Glutamatergic neuron (in vitro differentiated cells): ENCODE data around the gene OR13C4. TPM values are rescaled to one million over a fixed set of nuclear protein-coding genes. Genes with fewer than 3 reads are reported as not detected.

ENCODE experiments used
- DNase-seq: peaks from one replicate; pipeline ENCODE4 v3.0.0; 2022
- H3K27ac Mint-ChIP-seq: one replicate; pipeline ENCODE4 v1.8.0; 2020; ENCODE audit warnings: mild to moderate bottlenecking, mixed read lengths, inconsistent platforms; ENCODE audit not compliant: unreplicated experiment
- H3K27me3 Mint-ChIP-seq: one replicate; pipeline ENCODE4 v1.8.0; 2020; ENCODE audit warnings: mild to moderate bottlenecking, moderate library complexity, mixed read lengths, inconsistent platforms; ENCODE audit not compliant: unreplicated experiment
- H3K36me3 Mint-ChIP-seq: one replicate; pipeline ENCODE4 v1.8.0; 2020; ENCODE audit warnings: mild to moderate bottlenecking, mixed read lengths, inconsistent platforms; ENCODE audit not compliant: unreplicated experiment
- H3K4me1 Mint-ChIP-seq: one replicate; pipeline ENCODE4 v1.8.0; 2020; ENCODE audit warnings: mild to moderate bottlenecking, low read depth, mixed read lengths, inconsistent platforms; ENCODE audit not compliant: unreplicated experiment
- H3K4me3 Mint-ChIP-seq: one replicate; pipeline ENCODE4 v1.8.0; 2020; ENCODE audit warnings: mild to moderate bottlenecking, mixed read lengths, inconsistent platforms; ENCODE audit not compliant: unreplicated experiment
- H3K9me3 Mint-ChIP-seq: one replicate; pipeline ENCODE4 v1.8.0; 2020; ENCODE audit warnings: mild to moderate bottlenecking, moderate library complexity, mixed read lengths, inconsistent platforms; ENCODE audit not compliant: unreplicated experiment
- CTCF ChIP-seq: fragments of 200-600 bp; sonication (generic); IDR thresholded peaks from one replicate; pipeline ENCODE4 v1.5.0; 2021; ENCODE audit not compliant: partially characterized antibody, unreplicated experiment
- total RNA-seq: library from RNA; stranded (reverse); fragmentation: NEBNext Ultra II Directional; extraction: Animal tissue kit (Norgen Biotek cat#: 25700); gene quantifications from one replicate; pipeline ENCODE4 v1.2.1, GENCODE V29; 2021; ENCODE audit not compliant: unreplicated experiment

The OR13C4 gene
- total RNA-seq, 1 donor from 2014 or later = not detected

DNA sequence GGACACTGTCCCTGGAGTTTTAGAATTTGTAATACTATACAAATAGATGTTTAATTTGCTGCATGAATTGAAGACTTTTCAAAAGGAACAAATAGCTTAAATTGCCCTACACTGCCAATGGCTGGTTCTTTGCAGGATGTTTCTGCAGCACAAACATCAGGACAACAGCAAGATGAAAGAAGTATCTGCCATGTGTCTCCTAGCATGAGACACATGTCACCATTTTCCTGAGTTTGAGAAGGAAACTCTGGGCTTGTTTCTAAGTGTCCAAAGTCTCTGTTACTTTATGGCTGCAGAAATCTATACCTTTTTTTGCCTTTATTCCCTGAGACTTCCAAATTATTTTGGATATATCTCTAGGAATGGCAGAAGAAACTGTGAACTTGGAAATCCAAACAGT, 23.6 kb downstream of the OR13C4 start:
- H3K27ac Mint-ChIP-seq = no peak overlapping the region
- no peaks in the 10 kb centered on the region for H3K9me3 Mint-ChIP-seq
- DNase-seq = no peak
- no peaks in the 10 kb centered on the region for H3K36me3 Mint-ChIP-seq
- TF ChIP-seq CTCF = no peak
- no peak overlapping the region for H3K4me3 Mint-ChIP-seq
- no peaks in the 10 kb centered on the region for H3K27me3 Mint-ChIP-seq
- H3K4me1 Mint-ChIP-seq = no peaks in the 10 kb centered on the region

- H3K27me3 Mint-ChIP-seq = no peaks in the 10 kb centered on the region
- H3K4me1 Mint-ChIP-seq = no peaks in the 10 kb centered on the region
- no peaks in the 10 kb centered on the region for H3K9me3 Mint-ChIP-seq
- no peaks in the 10 kb centered on the region for H3K36me3 Mint-ChIP-seq
- no peak overlapping the region for H3K4me3 Mint-ChIP-seq
- peak; percentile 59 for TF ChIP-seq CTCF
- no peak overlapping the region for H3K27ac Mint-ChIP-seq
- DNase-seq = no peak
These were observed 32.2 kb downstream of the OR13C4 start for GRCh38 chr9:104494808-104495207.

- no peaks in the 10 kb centered on the region for H3K36me3 Mint-ChIP-seq
- no peaks in the 10 kb centered on the region for H3K9me3 Mint-ChIP-seq
- no peak for TF ChIP-seq CTCF
- H3K4me1 Mint-ChIP-seq = no peaks in the 10 kb centered on the region
- H3K27ac Mint-ChIP-seq = no peak overlapping the region
- H3K4me3 Mint-ChIP-seq = no peak overlapping the region
- no peak for DNase-seq
- no peaks in the 10 kb centered on the region for H3K27me3 Mint-ChIP-seq
These were observed 42.0 kb downstream of the OR13C4 start for GRCh38 chr9:104485014-104485413.

- Mint-ChIP-seq H3K27me3 (no peaks in the 10 kb centered on the region), H3K27ac (no peak overlapping the region), H3K9me3 (no peaks in the 10 kb centered on the region), H3K4me3 (no peak overlapping the region), H3K4me1 (no peaks in the 10 kb centered on the region), H3K36me3 (no peaks in the 10 kb centered on the region)
- DNase-seq = no peak
- TF ChIP-seq CTCF = no peak
These were observed 44.0 kb downstream of the OR13C4 start for GRCh38 chr9:104482921-104483570.

Other genes with a start within 250 kb of the OR13C4 start
- gene OR13F1, start 22.9 kb downstream of the OR13C4 start, total RNA-seq = not detected
- not detected for gene OR13C3, start 9.6 kb upstream of the OR13C4 start, total RNA-seq
- not detected for gene OR13C8, start 42.0 kb upstream of the OR13C4 start, total RNA-seq
- not detected for gene OR13C5, start 72.2 kb upstream of the OR13C4 start, total RNA-seq
- not detected for gene OR13C2, start 78.4 kb upstream of the OR13C4 start, total RNA-seq
- not detected for gene OR13C9, start 91.0 kb upstream of the OR13C4 start, total RNA-seq
- not detected for gene OR13D1, start 167.3 kb upstream of the OR13C4 start, total RNA-seq
- 28.0 TPM for gene NIPSNAP3A, start 220.5 kb upstream of the OR13C4 start, total RNA-seq
- gene NIPSNAP3B, start 236.9 kb upstream of the OR13C4 start, total RNA-seq = 2.8 TPM